IgD-negative memory B cell (primary cell): ENCODE data around the gene TRMT6. TPM values are rescaled to one million over a fixed set of nuclear protein-coding genes. Genes with fewer than 3 reads are reported as not detected.

Source experiments
- H3K27ac Mint-ChIP-seq, 3 donors: one replicate each; pipeline ENCODE4 v1.8.0; 2020 to 2022; ENCODE audit warnings: mild to moderate bottlenecking in 3 of 3, mixed read lengths in 3 of 3, moderate library complexity in 1 of 3
- H3K27me3 Mint-ChIP-seq: one replicate; pipeline ENCODE4 v1.8.0; 2021; ENCODE audit warnings: mixed read lengths
- H3K36me3 Mint-ChIP-seq: one replicate; pipeline ENCODE4 v1.8.0; 2020; ENCODE audit warnings: mild to moderate bottlenecking, mixed read lengths
- H3K4me1 Mint-ChIP-seq, 3 donors: one replicate each; pipeline ENCODE4 v1.8.0; 2020 to 2022; ENCODE audit warnings: mixed read lengths in 3 of 3, mild to moderate bottlenecking in 1 of 3
- H3K4me3 Mint-ChIP-seq, 4 donors: one replicate each; pipeline ENCODE4 v1.8.0; 2020 to 2022; ENCODE audit warnings: mild to moderate bottlenecking in 4 of 4, mixed read lengths in 4 of 4, moderate library complexity in 3 of 4
- H3K9me3 Mint-ChIP-seq, 3 donors: one replicate each; pipeline ENCODE4 v1.8.0; 2020 to 2021; ENCODE audit warnings: mixed read lengths in 3 of 3, mild to moderate bottlenecking in 1 of 3
- polyA plus RNA-seq: library from polyadenylated mRNA; unstranded; fragments of 300-500 nt; fragmentation: Illumina TruSeq; gene quantifications from one replicate; pipeline ENCODE4 v1.2.3, GENCODE V29; 2021

The TRMT6 gene
- polyA plus RNA-seq, 1 donor from 2014 or later = 13.3 TPM

- Mint-ChIP-seq H3K4me3 (no peak overlapping the region), H3K27me3 (no peaks in the 10 kb centered on the region), H3K9me3 (no peaks in the 10 kb centered on the region), H3K36me3 (peaks cover 9% of the 10 kb centered on the region), H3K4me1 (peaks cover 0 to 1% (median 0%) of the 10 kb centered on the region in 3 donors), H3K27ac (no peak overlapping the region)
These were observed 20.9 kb upstream of the TRMT6 start for GRCh38 chr20:5971203-5971602.

DNA sequence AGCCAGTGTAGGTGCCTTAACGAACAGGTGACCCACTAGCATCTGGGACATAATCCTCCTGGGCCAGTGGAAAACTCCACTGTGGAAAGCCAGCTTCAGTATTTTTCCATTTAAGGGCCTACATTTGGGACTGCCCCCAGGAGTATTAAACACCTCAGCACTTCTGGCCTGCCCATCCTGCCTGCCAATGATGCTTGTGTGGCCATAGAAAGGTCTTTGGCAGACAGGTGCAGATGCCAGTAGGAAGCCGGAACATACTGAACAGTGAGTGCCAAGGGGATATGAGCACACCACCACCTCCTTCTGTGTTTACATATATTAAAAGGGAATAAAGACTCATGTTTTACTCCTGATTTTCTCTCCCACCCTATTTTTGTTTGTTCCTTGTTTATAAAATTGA, 20.0 kb upstream of the TRMT6 start:
- no peak overlapping the region for H3K27ac Mint-ChIP-seq
- no peak overlapping the region for H3K4me3 Mint-ChIP-seq
- no peaks in the 10 kb centered on the region for H3K9me3 Mint-ChIP-seq
- peaks cover 0 to 1% (median 0%) of the 10 kb centered on the region in 3 donors for H3K4me1 Mint-ChIP-seq
- peaks cover 9% of the 10 kb centered on the region for H3K36me3 Mint-ChIP-seq
- H3K27me3 Mint-ChIP-seq = no peaks in the 10 kb centered on the region

DNA sequence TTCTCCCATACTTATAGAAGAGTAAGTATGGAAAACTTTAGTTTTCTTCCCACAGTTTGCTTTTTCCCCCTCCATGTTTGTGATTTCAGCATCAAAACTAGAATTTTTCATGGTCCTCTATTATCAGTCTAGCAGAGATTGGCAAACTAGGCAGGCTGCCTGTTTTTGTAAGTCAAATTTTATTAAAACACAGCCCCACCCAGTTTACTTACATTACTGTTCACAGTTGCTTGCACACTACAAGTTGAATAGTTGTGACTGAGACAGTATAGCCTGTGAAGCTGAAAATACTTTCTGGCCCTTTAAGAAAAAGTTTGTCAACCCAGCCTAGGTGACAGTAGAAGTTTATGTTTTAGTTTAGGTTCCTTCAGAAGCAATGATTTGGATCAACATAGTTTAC, 19.6 kb upstream of the TRMT6 start:
- Mint-ChIP-seq H3K36me3 (peaks cover 14% of the 10 kb centered on the region), H3K4me1 (peaks cover 0 to 1% (median 0%) of the 10 kb centered on the region in 3 donors), H3K9me3 (no peaks in the 10 kb centered on the region), H3K27ac (no peak overlapping the region), H3K4me3 (no peak overlapping the region), H3K27me3 (no peaks in the 10 kb centered on the region)

DNA sequence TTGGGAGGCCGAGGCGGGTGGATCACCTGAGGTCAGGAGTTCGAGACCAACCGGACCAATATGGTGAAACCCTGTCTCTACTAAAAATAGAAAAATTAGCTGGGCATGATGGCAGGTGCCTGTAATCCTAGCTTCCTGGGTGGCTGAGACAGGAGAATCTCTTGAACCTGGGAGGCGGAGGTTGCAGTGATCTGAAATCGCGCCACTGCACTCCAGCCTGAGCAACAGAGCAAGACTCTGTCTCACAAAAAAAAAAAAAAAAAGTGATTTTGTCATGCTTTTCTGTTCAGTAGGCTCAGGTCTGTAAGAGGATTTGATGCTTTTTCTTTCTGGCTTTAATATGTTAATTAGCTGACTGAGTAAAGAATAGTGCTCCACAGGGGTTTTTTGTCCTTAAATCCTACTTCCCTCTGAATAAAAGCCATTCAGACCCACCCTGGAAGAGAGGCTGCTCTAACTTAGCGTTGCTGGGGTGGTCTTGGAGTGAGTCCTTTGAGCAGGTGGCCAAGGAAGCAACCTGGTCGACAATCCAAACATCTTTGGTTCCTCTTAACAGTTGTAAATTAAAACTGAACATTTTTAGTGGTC, 19.1 kb upstream of the TRMT6 start:
- Mint-ChIP-seq H3K4me3 (no peak overlapping the region), H3K4me1 (peaks cover 0 to 1% (median 0%) of the 10 kb centered on the region in 3 donors), H3K27me3 (no peaks in the 10 kb centered on the region)

DNA sequence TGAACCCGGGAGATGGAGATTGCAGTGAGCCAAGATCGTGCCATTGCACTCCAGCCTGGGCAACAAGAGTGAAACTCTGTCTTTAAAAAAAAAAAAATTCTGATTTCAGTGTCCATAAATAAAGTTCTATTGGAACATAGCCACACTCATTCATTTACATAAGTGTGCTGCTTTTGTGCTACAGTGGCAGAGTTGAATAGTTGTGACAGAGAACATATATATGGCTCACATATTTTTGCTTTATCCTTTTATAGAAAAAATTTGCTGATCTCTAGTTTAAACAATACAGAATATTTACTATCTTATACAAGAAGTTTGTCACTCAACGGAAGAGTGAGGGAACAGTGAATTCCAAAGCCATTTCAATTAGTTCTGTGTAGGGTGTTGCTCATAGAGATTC, 18.1 kb upstream of the TRMT6 start:
- Mint-ChIP-seq H3K4me1 (peaks cover 0 to 1% (median 0%) of the 10 kb centered on the region in 3 donors), H3K27me3 (no peaks in the 10 kb centered on the region), H3K36me3 (peaks cover 12% of the 10 kb centered on the region), H3K27ac (no peak overlapping the region), H3K4me3 (no peak overlapping the region), H3K9me3 (no peaks in the 10 kb centered on the region)

More for the DNA sequence above, 19.1 kb upstream of the TRMT6 start:
- Mint-ChIP-seq H3K27ac (no peak overlapping the region), H3K36me3 (peaks cover 13% of the 10 kb centered on the region), H3K9me3 (no peaks in the 10 kb centered on the region)

GRCh38 chr20:5967469-5967868, 17.1 kb upstream of the TRMT6 start:
- no peaks in the 10 kb centered on the region for H3K27me3 Mint-ChIP-seq
- no peak overlapping the region for H3K4me3 Mint-ChIP-seq
- H3K27ac Mint-ChIP-seq = no peak overlapping the region
- peaks cover 12% of the 10 kb centered on the region for H3K36me3 Mint-ChIP-seq
- H3K9me3 Mint-ChIP-seq = no peaks in the 10 kb centered on the region
- H3K4me1 Mint-ChIP-seq = peaks cover 0 to 1% (median 0%) of the 10 kb centered on the region in 3 donors

GRCh38 chr20:5949943-5950270, 426 bp downstream of the TRMT6 start:
- H3K4me3 Mint-ChIP-seq = peak overlapping the region; percentile 91 to 99 (median 98)
- peaks cover 4% of the 10 kb centered on the region for H3K36me3 Mint-ChIP-seq
- H3K27me3 Mint-ChIP-seq = peaks cover 1% of the 10 kb centered on the region
- H3K9me3 Mint-ChIP-seq = no peaks in the 10 kb centered on the region
- H3K27ac Mint-ChIP-seq = peak overlapping the region; percentile 78 to 100 (median 95)
- peaks cover 18 to 29% (median 25%) of the 10 kb centered on the region in 3 donors for H3K4me1 Mint-ChIP-seq

DNA sequence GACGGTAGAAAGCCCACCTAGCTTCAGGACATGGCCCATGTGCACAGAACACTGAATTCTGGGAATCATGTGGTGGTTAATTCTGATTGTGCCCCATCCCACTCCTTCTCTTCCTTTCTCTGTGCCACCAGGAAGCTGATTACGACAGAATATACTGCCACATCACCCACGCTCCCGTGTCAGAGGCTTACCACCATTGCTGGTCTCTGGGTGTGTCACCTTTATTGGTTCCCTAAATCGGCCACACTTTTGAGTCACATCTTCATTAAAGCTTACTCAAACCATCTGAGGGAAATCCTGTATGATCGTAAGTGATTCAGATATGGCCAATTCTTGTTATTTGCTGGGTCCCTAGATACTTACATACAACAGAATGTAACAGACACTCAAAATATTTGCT, 3.1 kb downstream of the TRMT6 start:
- H3K36me3 Mint-ChIP-seq = peaks cover 4% of the 10 kb centered on the region
- peaks cover 18 to 32% (median 25%) of the 10 kb centered on the region in 3 donors for H3K4me1 Mint-ChIP-seq
- H3K27ac Mint-ChIP-seq = peak overlapping the region in 1 of 3 donors; percentile 2
- H3K27me3 Mint-ChIP-seq = peaks cover 1% of the 10 kb centered on the region
- H3K9me3 Mint-ChIP-seq = no peaks in the 10 kb centered on the region
- no peak overlapping the region for H3K4me3 Mint-ChIP-seq

GRCh38 chr20:5945963-5946362, 4.4 kb downstream of the TRMT6 start:
- Mint-ChIP-seq H3K4me1 (peaks cover 14 to 27% (median 17%) of the 10 kb centered on the region in 3 donors), H3K36me3 (peaks cover 8% of the 10 kb centered on the region), H3K27ac (peak overlapping the region in 1 of 3 donors; percentile 28), H3K9me3 (no peaks in the 10 kb centered on the region), H3K4me3 (no peak overlapping the region), H3K27me3 (peaks cover 1% of the 10 kb centered on the region)

DNA sequence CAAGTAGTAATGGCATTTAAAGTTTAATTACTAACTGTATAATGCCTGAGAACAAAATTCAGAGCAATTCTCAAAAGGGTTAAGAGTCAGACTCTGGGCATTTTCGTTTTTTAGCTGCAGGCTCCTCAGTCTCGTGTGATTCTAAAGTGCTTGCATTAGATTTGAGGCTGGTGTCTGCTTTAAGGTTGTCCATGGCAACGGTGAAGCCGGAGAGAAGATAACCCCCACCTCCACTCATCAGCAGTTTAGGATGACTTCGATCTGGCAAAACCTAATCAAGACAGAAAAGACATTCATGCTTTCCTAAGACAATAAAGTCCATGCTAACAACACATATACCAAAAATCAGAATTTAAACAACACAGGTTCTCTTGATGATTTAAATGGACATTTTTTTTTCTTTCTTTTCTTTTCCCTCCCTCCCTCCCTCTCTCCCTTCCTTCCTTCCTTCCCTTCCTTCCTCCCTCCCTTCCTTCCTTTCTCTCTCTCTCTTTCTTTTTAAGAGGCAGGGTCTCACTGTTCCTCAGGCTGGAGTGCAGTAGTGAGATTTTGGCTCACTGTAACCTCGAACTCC, 11.8 kb downstream of the TRMT6 start:
- no peaks in the 10 kb centered on the region for H3K27me3 Mint-ChIP-seq
- H3K4me1 Mint-ChIP-seq = peaks cover 5 to 6% (median 5%) of the 10 kb centered on the region in 3 donors
- H3K36me3 Mint-ChIP-seq = peaks cover 8% of the 10 kb centered on the region
- no peaks in the 10 kb centered on the region for H3K9me3 Mint-ChIP-seq
- no peak overlapping the region for H3K4me3 Mint-ChIP-seq
- no peak overlapping the region for H3K27ac Mint-ChIP-seq

- H3K9me3 Mint-ChIP-seq = no peaks in the 10 kb centered on the region
- no peak overlapping the region for H3K27ac Mint-ChIP-seq
- H3K27me3 Mint-ChIP-seq = no peaks in the 10 kb centered on the region
- no peaks in the 10 kb centered on the region for H3K36me3 Mint-ChIP-seq
- peaks cover 5 to 6% (median 5%) of the 10 kb centered on the region in 3 donors for H3K4me1 Mint-ChIP-seq
- H3K4me3 Mint-ChIP-seq = no peak overlapping the region
These were observed 14.1 kb downstream of the TRMT6 start for GRCh38 chr20:5936238-5936637.

GRCh38 chr20:5935384-5935783, 14.9 kb downstream of the TRMT6 start:
- Mint-ChIP-seq H3K27me3 (no peaks in the 10 kb centered on the region), H3K9me3 (no peaks in the 10 kb centered on the region), H3K36me3 (no peaks in the 10 kb centered on the region), H3K27ac (no peak overlapping the region), H3K4me3 (no peak overlapping the region), H3K4me1 (peaks cover 5 to 6% (median 5%) of the 10 kb centered on the region in 3 donors)

- H3K9me3 Mint-ChIP-seq = no peaks in the 10 kb centered on the region
- no peak overlapping the region for H3K27ac Mint-ChIP-seq
- no peak overlapping the region for H3K4me3 Mint-ChIP-seq
- H3K4me1 Mint-ChIP-seq = peaks cover 4 to 6% (median 5%) of the 10 kb centered on the region in 3 donors
- H3K36me3 Mint-ChIP-seq = no peaks in the 10 kb centered on the region
- no peaks in the 10 kb centered on the region for H3K27me3 Mint-ChIP-seq
These were observed 16.4 kb downstream of the TRMT6 start for GRCh38 chr20:5933802-5934436.

GRCh38 chr20:5932796-5933195, 17.5 kb downstream of the TRMT6 start:
- Mint-ChIP-seq H3K27me3 (no peaks in the 10 kb centered on the region), H3K27ac (no peak overlapping the region), H3K36me3 (no peaks in the 10 kb centered on the region), H3K4me3 (no peak overlapping the region), H3K9me3 (no peaks in the 10 kb centered on the region), H3K4me1 (peaks cover 4 to 6% (median 5%) of the 10 kb centered on the region in 3 donors)

- Mint-ChIP-seq H3K4me3 (no peak overlapping the region), H3K27me3 (no peaks in the 10 kb centered on the region), H3K27ac (no peak overlapping the region), H3K4me1 (peaks cover 4 to 6% (median 5%) of the 10 kb centered on the region in 3 donors), H3K9me3 (no peaks in the 10 kb centered on the region), H3K36me3 (no peaks in the 10 kb centered on the region)
These were observed 18.9 kb downstream of the TRMT6 start for GRCh38 chr20:5931411-5931810.
